HTR-8/SVneo (cell line): Measurements from ENCODE around the gene FANCC.

Experiments used
- DNase-seq: peaks from one replicate; pipeline ENCODE4 v3.0.0; 2011; ENCODE audit warnings: low spot score, mixed read lengths; ENCODE audit not compliant: insufficient read length
- FAIRE-seq: peaks from 2 replicates; lab custom pipeline; 2011; peaks lifted over from hg19 to GRCh38; lab: Jason Lieb, UNC

FANCC gene

GRCh38 chr9:95131023-95131943 lies 186.2 kb downstream of the FANCC start:
- FAIRE-seq (no peak), DNase-seq (peak; percentile 60)

DNA sequence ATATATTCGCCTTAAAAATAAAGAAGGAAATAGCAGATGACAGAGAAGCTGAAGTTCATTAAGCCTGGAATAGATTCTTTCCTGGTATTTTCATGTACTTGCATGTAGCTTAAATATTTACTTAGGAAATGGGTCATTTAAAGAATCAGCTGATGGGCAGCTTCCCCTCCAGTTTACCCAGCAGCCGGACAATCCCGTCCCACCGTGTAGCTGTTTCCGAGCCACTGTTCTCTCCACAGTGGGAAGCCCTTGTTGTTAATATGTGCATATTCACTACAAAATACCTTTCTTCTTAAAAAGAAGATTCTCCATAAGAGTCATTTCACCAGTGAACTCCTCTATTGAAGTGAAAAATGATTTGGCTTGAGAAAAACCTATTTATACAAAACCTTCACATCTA lies 187.0 kb downstream of the FANCC start:
- no peak for DNase-seq
- FAIRE-seq, result no peak

DNA sequence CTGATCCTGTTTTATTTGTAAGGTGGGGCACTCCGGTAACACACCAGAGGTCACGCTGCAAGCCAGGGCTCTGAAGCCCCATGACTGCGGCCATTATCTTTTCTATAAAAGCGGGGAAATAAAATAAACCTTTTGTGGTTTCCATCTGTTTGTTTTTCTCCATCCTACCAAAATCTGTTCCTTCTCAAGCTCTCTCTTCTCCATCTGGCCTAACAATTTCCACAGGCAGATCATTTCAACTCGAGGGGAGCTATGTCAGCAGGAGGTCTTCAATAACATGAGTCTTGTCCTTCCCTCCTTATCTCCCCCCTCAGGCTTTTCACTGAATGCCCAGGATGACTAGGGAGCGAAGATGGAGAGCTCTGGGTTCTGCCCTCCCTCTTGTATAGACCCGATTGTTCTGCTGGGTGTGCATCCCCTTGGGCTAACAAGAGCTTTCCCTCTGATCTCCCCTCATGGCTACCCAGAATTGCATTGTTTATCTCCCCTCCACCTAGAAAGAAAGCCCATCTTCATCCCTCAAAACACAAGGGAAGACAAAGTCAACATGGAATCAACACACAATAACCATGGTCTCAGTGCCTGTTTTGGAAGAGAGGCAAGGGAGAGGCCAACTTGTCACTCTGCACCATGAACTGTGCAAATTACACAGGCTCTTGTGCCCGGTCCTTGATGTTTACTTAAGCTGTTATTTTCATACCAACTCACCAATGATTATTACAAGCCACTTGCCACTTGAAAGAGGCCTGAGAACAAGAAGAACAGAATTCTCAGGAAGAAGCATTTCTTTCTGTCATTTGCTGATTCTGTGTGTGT lies 187.8 kb downstream of the FANCC start:
- no peak for DNase-seq
- no peak for FAIRE-seq

DNA sequence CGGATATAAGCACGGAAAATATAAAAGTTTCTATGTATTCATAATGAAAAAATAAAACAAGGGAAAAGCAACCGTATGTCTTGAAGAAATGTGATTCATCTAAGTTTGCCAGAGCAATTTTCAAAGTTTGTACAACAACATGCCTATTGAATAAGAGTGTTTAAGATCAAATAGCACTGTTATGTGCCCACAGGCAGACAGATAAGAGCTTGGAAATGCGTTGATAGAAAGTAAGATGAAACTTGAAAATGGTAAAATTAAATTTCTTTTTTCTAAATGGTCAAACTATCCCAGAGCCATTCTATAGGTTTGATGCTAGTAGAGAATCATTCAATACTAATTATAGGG lies 189.4 kb downstream of the FANCC start:
- DNase-seq, result no peak
- no peak for FAIRE-seq

DNA sequence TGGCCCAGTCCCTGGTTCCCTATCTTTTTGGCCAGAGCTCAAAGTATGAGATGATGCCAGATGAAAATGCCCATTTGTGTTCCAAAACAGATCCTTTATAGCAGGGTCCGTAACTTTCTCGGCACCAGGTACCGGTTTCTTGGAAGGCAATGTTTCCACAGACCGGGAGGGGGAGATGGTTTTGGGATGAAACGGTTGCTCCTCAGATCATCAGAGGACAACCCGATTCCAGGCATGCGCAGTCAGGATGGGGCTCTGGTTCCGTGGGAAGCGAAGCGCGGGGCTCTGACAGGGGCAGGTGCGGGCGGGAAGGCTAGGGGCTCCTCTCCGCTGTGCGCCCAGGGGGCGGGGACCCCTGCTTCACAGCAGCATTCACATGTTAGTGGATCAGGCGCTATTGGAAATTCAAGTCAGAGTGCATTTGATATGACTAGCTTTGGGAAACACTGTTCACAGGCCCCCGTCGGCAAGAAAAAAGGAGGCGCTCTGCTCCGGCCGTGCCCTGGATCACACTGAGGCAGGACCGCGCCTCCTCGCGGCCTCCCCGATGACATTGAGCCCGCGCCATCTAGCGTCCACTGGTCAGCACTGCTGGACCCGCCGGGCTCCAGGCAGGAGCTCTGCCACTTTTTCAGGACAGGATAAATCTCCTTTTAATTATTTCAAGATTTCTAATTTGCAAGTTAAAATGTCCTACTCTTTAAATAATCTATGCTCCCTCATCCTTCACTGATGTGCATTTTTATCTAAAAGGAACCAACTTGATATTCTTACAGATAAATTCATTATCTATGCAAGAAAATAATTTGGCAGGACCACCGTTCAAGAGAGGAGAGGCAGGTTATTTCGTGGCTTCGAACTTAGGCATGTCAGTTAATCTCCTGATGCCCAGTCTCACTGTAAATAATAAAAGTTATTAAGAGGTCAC lies 190.0 kb downstream of the FANCC start:
- peak; percentile 63 for DNase-seq
- FAIRE-seq, result no peak

- DNase-seq, result no peak
- no peak for FAIRE-seq
Measured at GRCh38 chr9:95126739-95127138, 190.8 kb downstream of the FANCC start.

DNA sequence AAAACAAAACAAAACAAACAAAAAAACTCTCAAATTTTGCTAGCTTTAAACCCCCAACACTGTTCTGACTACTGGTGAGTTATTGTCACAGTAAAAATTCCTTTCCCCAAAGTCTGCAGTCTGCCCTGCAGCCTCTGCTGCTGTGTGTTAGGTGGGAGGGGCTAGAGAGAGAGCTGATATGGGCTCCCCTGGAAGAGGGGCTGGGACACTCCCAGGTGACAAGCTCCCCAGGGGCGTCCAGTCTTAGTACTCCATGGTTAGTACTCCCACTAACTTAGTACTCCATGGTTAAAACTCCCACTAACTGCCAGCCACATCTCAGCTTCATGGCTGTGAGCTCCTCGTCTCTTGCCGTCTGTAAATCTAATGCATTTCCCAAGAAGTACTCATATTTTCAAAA lies 191.9 kb downstream of the FANCC start:
- no peak for FAIRE-seq
- no peak for DNase-seq

- DNase-seq, result no peak
- FAIRE-seq, result no peak
Measured at GRCh38 chr9:95124582-95125367, 192.7 kb downstream of the FANCC start.

DNA sequence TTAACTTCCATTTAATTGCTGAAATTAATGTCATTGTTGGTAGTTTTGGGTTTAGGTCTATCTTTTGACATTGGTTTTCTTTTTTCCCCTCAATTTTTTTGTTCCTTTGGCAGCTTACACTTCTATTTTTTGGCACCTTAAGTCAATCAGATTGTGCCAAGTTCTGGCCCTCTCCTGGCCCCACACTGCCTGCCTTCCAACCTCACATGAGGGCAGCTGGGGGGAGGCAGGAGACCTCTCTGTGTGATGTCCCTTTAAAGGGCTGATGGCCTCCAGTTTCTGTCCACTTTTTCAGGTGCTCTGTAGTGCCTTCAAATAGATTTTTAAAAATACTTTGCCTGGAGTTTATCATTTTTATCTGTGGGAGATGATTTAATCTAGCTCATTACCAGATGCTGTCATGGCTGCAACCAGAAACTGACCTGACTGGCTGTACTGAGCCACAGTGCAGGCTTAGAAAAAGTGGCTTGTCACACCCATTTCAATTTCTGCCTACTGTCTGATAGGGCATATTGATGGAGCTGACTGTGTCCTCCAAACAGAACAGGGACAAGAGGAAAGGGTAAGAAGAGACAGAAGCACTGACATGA lies 196.6 kb downstream of the FANCC start:
- no peak for FAIRE-seq
- no peak for DNase-seq

- DNase-seq (no peak), FAIRE-seq (no peak)
Measured at GRCh38 chr9:95118596-95118995, 198.9 kb downstream of the FANCC start.

- FAIRE-seq, result no peak
Measured at GRCh38 chr9:95116808-95117204, 200.7 kb downstream of the FANCC start.

DNA sequence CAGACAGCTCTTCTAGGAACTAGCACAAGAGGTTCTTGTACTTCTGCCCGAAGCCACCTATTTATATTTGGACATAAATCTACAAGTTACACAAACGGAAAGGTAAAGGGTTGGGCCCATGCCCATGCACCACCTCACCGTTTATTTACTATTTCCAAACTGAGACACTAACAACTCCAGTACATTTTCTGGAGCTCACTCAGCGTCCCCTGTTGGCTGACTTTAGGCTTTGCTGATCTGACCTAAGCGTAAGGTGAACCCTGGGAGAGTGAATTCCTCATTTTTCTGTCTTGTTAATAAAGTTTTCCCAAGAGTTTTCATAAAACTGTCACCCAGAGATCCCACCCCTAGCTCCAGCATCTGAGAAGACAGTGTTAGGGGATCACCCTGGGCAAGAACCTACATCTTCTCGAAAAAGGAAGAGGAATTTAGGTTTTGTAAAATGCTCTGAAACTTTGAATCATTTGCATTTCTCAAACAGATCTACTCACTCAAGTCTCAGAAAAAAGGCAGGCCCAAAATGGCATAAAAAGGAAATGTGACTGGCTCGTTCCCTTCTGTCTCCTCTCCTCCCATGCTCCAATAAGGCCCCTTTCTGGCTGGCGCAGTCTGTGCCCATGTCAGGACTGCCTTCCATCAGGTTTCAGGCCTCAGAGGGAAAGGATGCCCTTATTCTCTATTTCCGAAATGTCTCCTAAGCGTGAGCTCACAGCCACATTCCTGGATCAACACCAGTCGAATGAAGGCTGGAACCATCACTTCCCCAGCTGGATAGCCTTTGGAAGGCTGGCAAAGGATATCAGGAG lies 201.3 kb downstream of the FANCC start:
- DNase-seq (no peak), FAIRE-seq (no peak)

More at GRCh38 chr9:95116808-95117204, 200.7 kb downstream of the FANCC start:
- no peak for DNase-seq

- no peak for FAIRE-seq
Measured at GRCh38 chr9:95115104-95115503, 202.4 kb downstream of the FANCC start.

DNA sequence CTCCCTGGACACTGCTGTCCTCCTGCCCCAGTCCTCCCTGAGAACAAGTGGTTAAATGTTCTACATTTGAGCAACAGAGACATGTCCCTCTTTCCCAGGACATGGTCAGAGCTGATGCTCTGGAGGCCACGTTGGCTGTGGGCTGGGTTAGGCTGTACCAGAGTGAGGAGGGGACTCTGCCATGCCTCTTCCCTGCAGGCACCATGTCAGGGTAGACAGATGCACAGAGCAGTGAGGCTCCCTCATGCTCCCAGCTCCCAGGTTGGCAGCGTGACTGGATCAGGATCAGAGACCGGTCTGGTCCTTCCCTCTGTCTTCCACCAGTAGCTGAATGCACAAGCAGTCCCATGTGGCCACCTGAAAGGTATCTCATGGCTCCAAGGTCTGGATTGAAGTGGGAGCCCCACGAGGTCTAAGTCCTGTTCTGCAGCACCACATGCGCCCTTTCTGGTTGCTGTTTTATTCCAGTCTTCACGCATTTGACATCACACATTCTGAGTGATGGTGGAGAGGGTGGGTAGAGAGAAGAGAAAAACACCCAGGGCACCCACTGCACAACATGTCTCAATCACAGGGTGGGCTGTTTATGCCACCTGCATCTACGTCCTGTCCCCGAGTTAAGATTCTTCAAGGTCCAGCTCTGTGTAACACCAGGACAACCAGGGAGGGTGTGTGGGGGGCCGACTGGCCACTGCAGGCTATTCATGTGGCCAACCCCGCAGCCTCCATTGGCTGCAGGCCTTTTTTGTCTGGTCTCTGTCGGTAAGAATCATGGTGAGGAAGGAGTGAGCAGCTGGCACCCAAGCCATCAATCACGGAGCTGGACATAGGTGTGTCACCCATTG lies 204.9 kb downstream of the FANCC start:
- FAIRE-seq (no peak), DNase-seq (no peak)

More at GRCh38 chr9:95115104-95115503, 202.4 kb downstream of the FANCC start:
- DNase-seq, result no peak

- DNase-seq, result no peak
- no peak for FAIRE-seq
Measured at GRCh38 chr9:95111716-95112115, 205.8 kb downstream of the FANCC start.

GRCh38 chr9:95110921-95111525 lies 206.5 kb downstream of the FANCC start:
- FAIRE-seq (no peak), DNase-seq (no peak)

DNA sequence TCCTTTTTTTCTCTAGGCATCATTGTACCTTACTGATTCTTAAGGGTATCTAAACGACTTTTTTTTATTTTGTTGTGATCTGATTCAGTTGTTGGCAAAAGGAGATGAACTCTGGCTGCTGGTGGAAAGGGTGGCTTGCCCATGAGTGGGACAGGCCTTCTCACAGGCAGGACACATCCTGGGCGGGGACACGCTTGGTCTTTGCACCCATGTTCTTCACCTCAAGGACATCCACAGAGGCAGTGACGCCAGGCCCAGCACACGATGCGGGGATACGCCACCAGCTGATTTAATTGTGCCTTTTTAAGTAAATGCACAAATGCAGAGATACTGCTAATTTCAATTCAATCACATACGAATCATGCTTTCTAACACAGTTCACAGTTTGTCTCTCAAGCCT lies 208.1 kb downstream of the FANCC start:
- no peak for DNase-seq
- no peak for FAIRE-seq
